Fibroblast of mammary gland (primary cell): ENCODE data around the gene LAMA2.
A peak's percentile ranks its signal among the peaks of the same experiment; 100 is the strongest.

Experiments used
- DNase-seq: peaks from one replicate; pipeline ENCODE4 v3.0.0-alpha.2; 2010; ENCODE audit warnings: low read depth
- H3K4me3 ChIP-seq: 2 replicates; pipeline ENCODE4 v1.5.1; 2011; ENCODE audit warnings: low read depth, mild to moderate bottlenecking, low read length, moderate library complexity; ENCODE audit not compliant: control insufficient read depth
- CTCF ChIP-seq: conservative IDR thresholded peaks from 2 replicates; pipeline ENCODE4 v1.5.1; 2011; ENCODE audit warnings: low read depth, low read length, inconsistent platforms; ENCODE audit not compliant: control insufficient read depth, insufficient read depth

Gene LAMA2

GRCh38 chr6:129115471-129115870 is 232.5 kb downstream of the LAMA2 start:
- TF ChIP-seq CTCF = no peak
- no peak for DNase-seq
- H3K4me3 ChIP-seq = no peak overlapping the region

- no peak for TF ChIP-seq CTCF
- H3K4me3 ChIP-seq = no peak overlapping the region
- no peak for DNase-seq
Measured at GRCh38 chr6:129117355-129117754, 234.4 kb downstream of the LAMA2 start.

- DNase-seq = peak; percentile 33
- TF ChIP-seq CTCF = no peak
- H3K4me3 ChIP-seq = no peak overlapping the region
Measured at GRCh38 chr6:129120856-129121638, 238.1 kb downstream of the LAMA2 start.

GRCh38 chr6:129124347-129124746 is 241.4 kb downstream of the LAMA2 start:
- TF ChIP-seq CTCF = no peak
- no peak for DNase-seq
- H3K4me3 ChIP-seq = no peak overlapping the region

- DNase-seq = peak; percentile 36
- TF ChIP-seq CTCF = no peak
- no peak overlapping the region for H3K4me3 ChIP-seq
Measured at GRCh38 chr6:129130106-129130505, 247.2 kb downstream of the LAMA2 start.

GRCh38 chr6:129130959-129131681 is 248.2 kb downstream of the LAMA2 start:
- no peak for TF ChIP-seq CTCF
- no peak overlapping the region for H3K4me3 ChIP-seq
- DNase-seq = peak; percentile 61
